Fibroblast of pulmonary artery (primary cell): ENCODE results near the gene PSG5.
"Not testable (repeated sequence)": the region's sequence is repeated elsewhere in the genome, so short reads cannot be mapped to it uniquely, and the experiment has no call there.

Experiments used
- DNase-seq: peaks from one replicate; pipeline ENCODE4 v3.0.0-alpha.2; 2010; ENCODE audit warnings: low read depth
- H3K4me3 ChIP-seq: replicated peaks from 2 replicates; pipeline ENCODE4 v1.5.1; 2011; ENCODE audit warnings: low read depth, mild to moderate bottlenecking, control low read depth, low read length, moderate library complexity
- TF ChIP-seq, protein P1 (sequence below): IDR thresholded peaks from 2 replicates; pipeline ENCODE4 v1.5.1; 2011; ENCODE audit warnings: mild to moderate bottlenecking, control low read depth, low read length, inconsistent platforms; ENCODE audit errors: missing control alignments

PSG5 gene

DNA sequence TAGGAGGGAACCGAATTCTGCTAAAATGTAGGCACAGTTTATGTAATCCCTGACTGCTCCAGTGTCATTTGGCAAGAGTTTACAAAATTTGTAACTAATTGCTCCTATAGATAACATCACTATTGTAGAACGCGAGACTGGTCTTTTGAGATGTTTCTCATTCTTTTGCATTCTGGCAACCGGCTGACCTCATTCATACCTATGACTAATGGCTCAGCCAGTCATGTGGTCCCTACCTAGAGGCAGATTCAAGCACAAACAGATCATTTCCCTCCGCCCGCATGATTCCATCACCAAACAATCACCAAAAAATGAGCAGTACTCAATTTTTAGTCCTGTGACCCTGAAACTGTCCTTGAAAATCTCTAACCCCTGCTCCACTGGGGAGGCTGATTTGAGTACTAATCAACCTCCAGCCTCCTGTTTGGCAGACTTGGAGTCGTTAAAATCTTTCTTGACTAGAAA lies 15.0 kb upstream of the PSG5 start:
- DNase-seq, result peak; percentile 7
- H3K4me3 ChIP-seq, result not testable (repeated sequence)

DNA sequence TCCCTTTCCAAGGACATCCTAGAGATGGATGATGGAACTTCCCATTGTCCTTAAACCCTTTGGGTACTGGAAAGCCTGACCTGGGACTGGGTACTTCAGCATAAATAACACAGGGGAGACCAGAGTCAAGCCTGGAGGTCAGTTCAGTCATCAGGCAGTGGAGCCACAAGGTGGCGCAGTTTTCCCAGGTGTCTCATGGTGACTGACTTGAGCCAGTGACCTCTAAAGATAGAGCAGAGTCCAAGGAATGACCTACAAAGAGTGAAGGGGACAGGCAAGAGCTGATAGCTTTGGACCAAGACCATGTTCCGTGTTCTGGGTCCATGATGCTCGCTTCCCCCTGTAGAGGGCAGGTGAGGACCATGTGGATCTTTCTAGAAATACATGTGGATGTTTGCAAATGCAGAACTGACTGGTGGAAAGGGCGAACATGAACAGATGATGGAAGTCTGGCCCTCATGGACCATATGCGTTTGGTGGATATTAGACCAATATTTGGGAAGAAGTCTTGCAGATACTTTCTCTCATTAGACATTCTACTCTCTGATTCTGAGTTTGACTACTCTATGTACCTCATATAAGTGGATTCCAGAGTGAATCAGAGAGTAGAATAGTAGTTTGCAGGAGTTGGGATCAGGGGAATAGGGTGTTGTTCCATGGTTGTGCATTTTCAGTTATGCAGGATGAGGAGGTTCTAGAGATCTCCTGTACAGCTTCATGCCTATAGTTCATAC lies 12.5 kb upstream of the PSG5 start:
- DNase-seq, H3K4me3 ChIP-seq: not testable (repeated sequence)

DNA sequence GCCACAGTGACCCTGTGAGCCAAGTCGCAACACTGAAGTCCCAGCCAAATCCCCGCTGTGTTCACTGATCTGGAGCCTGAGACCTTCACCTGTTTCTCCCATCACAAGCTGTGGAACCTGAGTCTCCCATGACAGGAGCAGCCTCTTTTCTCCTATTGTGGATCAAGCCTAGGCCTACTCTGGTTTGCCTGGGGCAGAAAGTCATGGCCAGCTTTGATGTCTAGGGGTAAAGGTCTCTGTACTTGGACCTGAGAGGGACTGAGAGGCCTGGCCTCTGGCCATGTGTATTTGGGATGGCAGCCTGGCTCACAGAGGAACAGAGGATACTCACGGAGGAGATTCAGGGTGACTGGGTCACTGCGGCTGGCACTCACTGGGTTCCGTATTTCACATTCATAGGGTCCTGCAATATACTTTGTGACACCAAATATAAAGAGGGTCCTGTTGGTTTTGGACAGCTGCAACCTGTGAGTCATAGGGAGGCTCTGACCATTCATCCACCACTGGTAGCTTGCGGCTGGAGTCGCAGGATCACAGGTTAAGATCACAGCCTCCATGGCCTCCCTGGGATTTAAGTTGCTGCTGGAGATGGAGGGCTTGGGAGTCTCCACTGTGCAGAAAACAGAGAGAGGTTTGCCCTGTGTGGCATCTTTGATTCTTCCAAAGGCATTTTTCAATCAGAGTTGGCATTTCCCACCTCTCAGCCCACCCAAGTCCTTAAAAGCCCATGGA lies 11.5 kb upstream of the PSG5 start:
- DNase-seq, H3K4me3 ChIP-seq: not testable (repeated sequence)

DNA sequence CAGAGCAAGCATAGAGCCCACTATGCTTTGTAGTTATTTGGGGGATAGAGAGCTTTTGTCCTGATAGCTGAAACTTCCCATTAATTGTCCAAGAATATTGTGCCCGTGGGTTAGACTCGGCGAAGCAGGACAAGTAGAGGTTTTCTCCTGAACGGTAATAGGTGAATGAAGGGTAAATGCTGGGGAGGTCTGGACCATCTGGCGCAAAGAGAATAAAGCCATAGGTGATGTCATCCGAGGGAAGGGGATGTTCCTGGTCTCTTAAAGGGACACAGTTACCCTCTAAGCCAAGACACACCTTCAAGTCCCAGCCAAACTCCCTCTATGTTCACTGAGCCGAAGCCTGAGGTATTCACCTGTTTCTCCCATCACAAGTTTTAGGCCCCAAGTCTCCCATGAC lies 8.1 kb upstream of the PSG5 start:
- H3K4me3 ChIP-seq, DNase-seq: not testable (repeated sequence)

DNA sequence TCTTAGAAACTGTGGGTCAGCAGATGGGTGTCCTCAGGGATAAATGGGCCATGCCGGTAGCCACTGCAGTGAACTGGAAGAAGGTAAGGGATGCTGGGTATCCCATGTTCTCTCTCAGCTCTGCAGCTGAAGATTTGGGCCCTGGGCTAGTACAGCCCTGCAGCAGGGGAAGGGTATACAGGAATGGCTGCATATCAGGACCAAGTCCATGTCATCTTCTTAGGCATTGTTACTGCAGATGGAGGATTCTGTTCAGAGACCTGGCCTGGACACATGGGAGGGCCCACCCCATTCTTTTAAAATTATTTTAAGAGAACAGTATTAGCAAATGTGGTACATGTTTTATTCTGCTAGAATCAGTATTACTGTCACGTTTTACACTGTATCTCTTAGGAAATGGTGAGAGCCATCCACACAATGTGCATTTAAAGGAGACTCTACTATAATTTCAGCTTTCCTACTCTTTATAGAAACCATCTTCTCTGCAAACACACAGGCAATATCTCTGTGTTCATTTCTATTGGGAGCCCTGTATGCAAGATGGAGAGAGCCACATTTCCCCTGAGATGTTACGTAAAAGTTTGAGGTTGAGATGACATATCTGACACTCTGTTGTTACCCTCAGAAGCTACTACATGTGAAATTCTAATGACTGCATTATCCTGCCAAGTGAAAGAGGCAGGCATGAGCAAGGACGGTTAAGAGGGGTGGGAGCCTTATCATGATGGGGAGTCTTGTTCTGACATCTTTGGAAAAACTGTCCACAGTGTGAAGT lies 6.2 kb upstream of the PSG5 start:
- DNase-seq, H3K4me3 ChIP-seq: not testable (repeated sequence)

DNA sequence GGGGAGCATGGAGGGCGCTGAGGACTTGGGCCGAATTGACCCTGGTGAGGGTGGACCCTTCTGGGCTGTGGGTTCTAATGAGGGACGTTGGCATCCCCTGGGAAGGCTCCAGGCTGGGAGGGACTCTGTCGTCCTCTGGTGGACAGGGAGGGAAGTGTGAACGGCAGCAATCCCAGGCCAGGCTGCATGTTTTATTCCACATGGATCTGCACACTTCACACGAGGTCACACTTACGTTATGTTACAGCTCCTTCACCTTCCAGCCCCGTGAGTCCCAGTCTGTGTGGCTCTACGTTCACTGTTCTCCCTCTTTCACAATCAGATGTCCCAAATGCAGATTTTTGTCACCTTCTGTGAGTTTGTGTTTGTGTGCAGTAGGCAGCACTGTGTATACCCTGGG lies 1.8 kb upstream of the PSG5 start:
- TF ChIP-seq, protein P1, sequence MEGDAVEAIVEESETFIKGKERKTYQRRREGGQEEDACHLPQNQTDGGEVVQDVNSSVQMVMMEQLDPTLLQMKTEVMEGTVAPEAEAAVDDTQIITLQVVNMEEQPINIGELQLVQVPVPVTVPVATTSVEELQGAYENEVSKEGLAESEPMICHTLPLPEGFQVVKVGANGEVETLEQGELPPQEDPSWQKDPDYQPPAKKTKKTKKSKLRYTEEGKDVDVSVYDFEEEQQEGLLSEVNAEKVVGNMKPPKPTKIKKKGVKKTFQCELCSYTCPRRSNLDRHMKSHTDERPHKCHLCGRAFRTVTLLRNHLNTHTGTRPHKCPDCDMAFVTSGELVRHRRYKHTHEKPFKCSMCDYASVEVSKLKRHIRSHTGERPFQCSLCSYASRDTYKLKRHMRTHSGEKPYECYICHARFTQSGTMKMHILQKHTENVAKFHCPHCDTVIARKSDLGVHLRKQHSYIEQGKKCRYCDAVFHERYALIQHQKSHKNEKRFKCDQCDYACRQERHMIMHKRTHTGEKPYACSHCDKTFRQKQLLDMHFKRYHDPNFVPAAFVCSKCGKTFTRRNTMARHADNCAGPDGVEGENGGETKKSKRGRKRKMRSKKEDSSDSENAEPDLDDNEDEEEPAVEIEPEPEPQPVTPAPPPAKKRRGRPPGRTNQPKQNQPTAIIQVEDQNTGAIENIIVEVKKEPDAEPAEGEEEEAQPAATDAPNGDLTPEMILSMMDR, result peak; percentile 41
- peak; percentile 1 for DNase-seq
- not testable (repeated sequence) for H3K4me3 ChIP-seq

DNA sequence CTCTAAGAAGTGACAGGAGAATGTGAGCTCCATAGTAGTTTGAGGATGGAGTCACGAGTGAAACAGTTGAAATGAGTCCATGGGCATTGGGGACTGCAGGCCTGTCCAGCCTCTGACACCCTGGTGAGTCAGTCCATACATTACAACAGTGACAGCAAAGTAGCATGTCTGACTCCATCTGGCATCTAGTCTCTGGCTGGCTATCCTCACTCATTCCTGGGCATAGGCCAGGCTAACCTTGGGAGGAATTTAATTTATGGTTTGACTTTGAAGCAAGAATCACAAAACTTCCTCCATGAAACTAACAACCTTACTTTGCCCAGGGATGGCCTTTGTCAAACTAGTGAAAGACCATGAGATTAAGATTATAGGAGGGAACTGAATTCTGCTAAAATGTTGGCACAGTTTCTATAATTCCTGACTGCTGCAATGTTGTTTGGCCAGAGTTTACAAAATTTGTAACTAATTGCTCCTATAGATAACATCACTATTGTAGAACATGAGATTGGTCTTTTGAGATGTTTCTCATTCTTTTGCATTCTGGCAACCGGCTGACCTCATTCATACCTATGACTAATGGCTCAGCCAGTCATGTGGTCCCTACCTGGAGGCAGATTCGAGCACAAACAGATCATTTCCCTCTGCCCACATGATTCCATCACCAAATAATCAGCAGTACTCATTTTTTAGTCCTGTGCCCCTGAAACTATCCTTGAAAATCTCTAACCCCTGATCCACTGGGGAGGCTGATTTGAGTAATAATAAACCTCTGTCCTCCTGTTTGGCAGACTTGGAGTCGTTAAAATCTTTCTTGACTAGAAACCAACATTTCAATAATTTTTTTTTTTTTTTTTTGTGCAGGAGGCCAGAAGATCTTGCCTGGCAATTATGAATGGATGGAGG lies 4.2 kb downstream of the PSG5 start:
- H3K4me3 ChIP-seq, result not testable (repeated sequence)
- DNase-seq, result peak; percentile 51

DNA sequence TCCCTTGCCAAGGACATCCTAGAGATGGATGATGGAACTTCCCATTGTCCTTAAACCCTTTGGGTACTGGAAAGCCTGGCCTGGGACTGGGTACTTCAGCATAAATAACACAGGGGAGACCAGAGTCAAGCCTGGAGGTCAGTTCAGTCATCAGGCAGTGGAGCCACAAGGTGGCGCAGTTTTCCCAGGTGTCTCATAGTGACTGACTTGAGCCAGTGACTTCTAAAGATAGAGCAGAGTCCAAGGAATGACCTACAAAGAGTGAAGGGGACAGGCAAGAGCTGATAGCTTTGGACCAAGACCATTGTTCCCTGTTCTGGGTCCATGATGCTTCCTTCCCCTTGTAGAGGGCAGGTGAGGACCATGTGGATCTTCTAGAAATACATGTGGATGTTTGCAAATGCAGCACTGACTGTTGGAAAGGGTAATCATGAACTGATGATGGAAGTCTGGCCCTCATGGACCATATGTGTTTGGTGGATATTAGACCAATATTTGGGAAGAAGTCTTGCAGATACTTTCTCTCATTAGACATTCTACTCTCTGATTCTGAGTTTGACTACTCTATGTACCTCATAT lies 6.7 kb downstream of the PSG5 start:
- H3K4me3 ChIP-seq, DNase-seq: not testable (repeated sequence)

DNA sequence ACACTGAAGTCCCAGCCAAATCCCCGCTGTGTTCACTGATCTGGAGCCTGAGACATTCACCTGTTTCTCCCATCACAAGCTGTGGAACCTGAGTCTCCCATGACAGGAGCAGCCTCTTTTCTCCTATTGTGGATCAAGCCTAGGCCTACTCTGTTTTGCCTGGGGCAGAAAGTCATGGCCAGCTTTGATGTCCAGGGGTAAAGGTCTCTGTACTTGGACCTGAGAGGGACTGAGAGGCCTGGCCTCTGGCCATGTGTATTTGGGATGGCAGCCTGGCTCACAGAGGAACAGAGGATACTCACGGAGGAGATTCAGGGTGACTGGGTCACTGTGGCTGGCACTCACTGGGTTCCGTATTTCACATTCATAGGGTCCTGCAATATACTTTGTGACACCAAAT lies 7.8 kb downstream of the PSG5 start:
- DNase-seq, H3K4me3 ChIP-seq: not testable (repeated sequence)

DNA sequence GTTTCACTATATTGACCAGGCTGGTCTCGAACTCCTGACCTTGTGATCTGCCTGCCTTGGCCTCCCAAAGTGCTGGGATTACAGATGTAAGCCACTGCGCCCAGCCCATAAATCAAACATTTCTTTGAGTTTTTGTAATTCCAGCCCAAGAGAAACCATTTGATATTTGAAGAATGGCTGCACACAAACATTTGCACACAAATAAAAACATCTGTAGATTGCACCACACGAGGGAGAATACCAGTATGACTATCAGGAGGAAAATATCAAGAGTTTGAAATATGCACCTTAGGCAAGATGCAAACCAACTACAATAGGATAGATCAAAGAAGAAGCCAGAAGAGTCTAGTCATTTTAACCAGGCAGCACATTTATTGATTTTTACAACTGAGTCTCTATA lies 20.4 kb downstream of the PSG5 start:
- DNase-seq, H3K4me3 ChIP-seq: not testable (repeated sequence)

DNA sequence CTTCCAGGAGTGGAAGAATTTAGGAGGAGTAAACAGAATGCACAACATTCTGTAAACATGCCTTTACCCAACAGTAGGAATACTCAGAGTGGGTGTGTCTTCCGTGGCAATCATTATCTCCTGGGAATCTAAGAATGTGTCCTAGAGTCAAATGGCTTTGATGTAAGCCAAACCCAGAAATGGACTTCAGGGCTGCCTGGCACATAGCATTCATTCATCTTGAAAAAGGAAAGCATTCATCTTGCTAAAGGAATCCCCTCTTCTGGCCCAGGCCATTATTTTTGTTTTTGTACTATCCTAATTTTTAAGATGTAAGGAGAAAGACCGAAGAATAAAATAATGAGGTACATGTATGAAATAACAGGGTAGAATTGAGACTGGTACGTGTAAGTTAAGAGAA lies 23.2 kb downstream of the PSG5 start:
- DNase-seq, H3K4me3 ChIP-seq: not testable (repeated sequence)

DNA sequence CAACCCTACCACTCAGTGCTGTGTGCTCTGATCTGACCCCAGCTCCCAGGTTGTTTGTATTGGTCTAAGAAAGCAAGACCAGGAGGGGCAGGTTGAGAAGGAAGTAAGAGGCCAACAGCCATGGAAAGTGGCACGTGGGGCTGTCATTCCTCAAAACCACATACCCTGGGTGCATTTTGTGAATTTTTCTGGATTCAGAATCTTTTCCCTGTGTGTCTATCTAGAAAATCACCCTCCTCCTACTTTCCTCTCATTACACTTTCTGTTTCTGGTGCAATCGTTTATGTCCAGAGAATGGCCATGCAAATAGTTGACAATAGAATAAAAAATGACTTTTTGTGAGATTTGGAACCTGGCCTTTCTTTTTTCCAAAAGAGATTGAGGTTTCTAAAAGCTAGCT lies 24.1 kb downstream of the PSG5 start:
- DNase-seq, H3K4me3 ChIP-seq: not testable (repeated sequence)
